Activated CD4-positive, alpha-beta T cell treated with anti-CD3 and anti-CD28 coated beads for 48 hours (primary cell): ENCODE data around the gene LONRF2.
A peak's percentile ranks its signal among the peaks of the same experiment; 100 is the strongest.

Source experiments
- DNase-seq: peaks from one replicate; pipeline ENCODE4 v3.0.0-alpha.2; 2020

LONRF2 gene

GRCh38 chr2:100274076-100274475 is 48.2 kb downstream of the LONRF2 start:
- DNase-seq, result no peak

GRCh38 chr2:100273387-100273786 is 48.9 kb downstream of the LONRF2 start:
- no peak for DNase-seq

GRCh38 chr2:100272841-100273329 is 49.4 kb downstream of the LONRF2 start:
- DNase-seq, result no peak

- no peak for DNase-seq
Observed at GRCh38 chr2:100271210-100271609, 51.1 kb downstream of the LONRF2 start.

- DNase-seq, result no peak
Observed at GRCh38 chr2:100270381-100271146, 51.7 kb downstream of the LONRF2 start.

GRCh38 chr2:100269889-100270288 is 52.4 kb downstream of the LONRF2 start:
- DNase-seq, result no peak

- DNase-seq, result no peak
Observed at GRCh38 chr2:100268986-100269385, 53.3 kb downstream of the LONRF2 start.

GRCh38 chr2:100267751-100268150 is 54.5 kb downstream of the LONRF2 start:
- DNase-seq, result no peak

GRCh38 chr2:100266126-100266525 is 56.2 kb downstream of the LONRF2 start:
- no peak for DNase-seq

- no peak for DNase-seq
Observed at GRCh38 chr2:100265226-100265625, 57.1 kb downstream of the LONRF2 start.

- no peak for DNase-seq
Observed at GRCh38 chr2:100264651-100265050, 57.6 kb downstream of the LONRF2 start.

- no peak for DNase-seq
Observed at GRCh38 chr2:100264121-100264520, 58.2 kb downstream of the LONRF2 start.

- peak; percentile 71 for DNase-seq
Observed at GRCh38 chr2:100262555-100263320, 59.6 kb downstream of the LONRF2 start.

GRCh38 chr2:100262046-100262445 is 60.3 kb downstream of the LONRF2 start:
- DNase-seq, result no peak

GRCh38 chr2:100260712-100261620 is 61.3 kb downstream of the LONRF2 start:
- peak; percentile 50 for DNase-seq

GRCh38 chr2:100259106-100259505 is 63.2 kb downstream of the LONRF2 start:
- DNase-seq, result no peak

GRCh38 chr2:100257939-100258338 is 64.4 kb downstream of the LONRF2 start:
- no peak for DNase-seq

GRCh38 chr2:100256849-100257248 is 65.5 kb downstream of the LONRF2 start:
- no peak for DNase-seq

GRCh38 chr2:100256416-100256815 is 65.9 kb downstream of the LONRF2 start:
- no peak for DNase-seq

GRCh38 chr2:100254646-100255210 is 67.6 kb downstream of the LONRF2 start:
- no peak for DNase-seq

GRCh38 chr2:100253786-100254185 is 68.5 kb downstream of the LONRF2 start:
- no peak for DNase-seq

- DNase-seq, result no peak
Observed at GRCh38 chr2:100252811-100253698, 69.2 kb downstream of the LONRF2 start.
